Heart right ventricle (tissue), 16 donors: ENCODE measurements around the gene KCNH6. TPM values are rescaled to one million over a fixed set of nuclear protein-coding genes. Genes with fewer than 3 reads are reported as not detected.
A peak's percentile ranks its signal among the peaks of the same experiment; 100 is the strongest.

ENCODE experiments used
- ATAC-seq, 8 donors: fragments of 200-7000 bp; cut with Tn5 transposase; one replicate each; pipeline ENCODE4 v1.9.1; 2020; ENCODE audit warnings: mild to moderate bottlenecking in 8 of 8, moderate library complexity in 8 of 8, moderate number of reproducible peaks in 1 of 8
- DNase-seq, 2 donors: peaks; one replicate each; pipeline ENCODE4 v3.0.0-alpha.2; 2020
- H3K27ac ChIP-seq, 10 donors: fragments of 200-600 bp; sonication (generic) in 2 of 10; one replicate each; pipeline versions ENCODE4 v1.5.0 to v1.8.0; 2020 to 2022; ENCODE audit warnings: mild to moderate bottlenecking in 3 of 10
- H3K27me3 ChIP-seq, 7 donors: fragments of 200-600 bp; one replicate each; pipeline ENCODE4 v1.8.0; 2021 to 2022; ENCODE audit warnings: mild to moderate bottlenecking in 2 of 7
- H3K36me3 ChIP-seq, 9 donors: fragments of 200-600 bp; sonication (generic) in 1 of 9; one replicate each; pipeline versions ENCODE4 v1.5.0 to v1.8.0; 2020 to 2022; ENCODE audit warnings: mild to moderate bottlenecking in 2 of 9
- H3K4me1 ChIP-seq, 9 donors: fragments of 200-600 bp; sonication (generic) in 1 of 9; one replicate each; pipeline versions ENCODE4 v1.5.0 to v1.8.0; 2020 to 2022; ENCODE audit warnings: mild to moderate bottlenecking in 4 of 9
- H3K4me3 ChIP-seq, 10 donors: fragments of 200-600 bp; sonication (generic) in 2 of 10; one replicate each; pipeline versions ENCODE4 v1.5.0 to v1.8.0; 2020 to 2022; ENCODE audit warnings: mild to moderate bottlenecking in 7 of 10, moderate library complexity in 2 of 10
- H3K9me3 ChIP-seq, 11 donors: fragments of 200-600 bp in 10 of 11; sonication (generic) in 2 of 11; one replicate each; pipeline versions ENCODE4 v1.5.0 to v1.8.0; 2013 to 2022; ENCODE audit warnings: mild to moderate bottlenecking in 2 of 11, control low read depth in 1 of 11, moderate library complexity in 1 of 11
- CTCF ChIP-seq, 9 donors: fragments of 200-600 bp; sonication (generic) in 2 of 9; IDR thresholded peaks; one replicate each; pipeline versions ENCODE4 v1.5.0 to v1.8.0; 2021 to 2022; ENCODE audit warnings: antibody characterized with exemption in 9 of 9, mild to moderate bottlenecking in 5 of 9, moderate library complexity in 1 of 9
- WGBS, 2 donors: extraction: QIAGEN DNeasy Blood & Tissue Kit; methylation state at CpG; one replicate each; pipeline ENCODE4 v1.1.7; 2013; ENCODE audit warnings: inconsistent platforms in 1 of 2; 5-methylcytosine and 5-hydroxymethylcytosine counted together
- intact Hi-C, 10 donors: fragments of 100-400 bp; cut with DNase I; formaldehyde crosslinking; loops; one replicate each; pipeline versions ENCODE4 v1.11.1 to v1.14.2; 2022
- polyA plus RNA-seq, 2 donors: library from polyadenylated mRNA; stranded (reverse); fragments of 200-250 nt; gene quantifications; one replicate each; pipeline ENCODE4 v1.2.3, GENCODE V29; 2013
- total RNA-seq, 10 donors: library from RNA; stranded (reverse); fragmentation: NEBNext Ultra II Directional in 3 of 10; extraction: Animal tissue kit (Norgen Biotek cat#: 25700) in 3 of 10; gene quantifications; one replicate each; pipeline versions ENCODE4 v1.2.1 to v1.2.4, GENCODE V29; 2021 to 2023
- donor health status: Arrhythmogenic right ventricular cardiomyopathy.
- donor health status: ischemic (EF 13 %, LVEDD 7.1; RV severe dilation, severe dysfunction).
- donor health status: healthy with polysubstance abuse.
- donor health status: DM: no; HTN: yes; CAD: no.
- donor health status: DM: no; HTN: no; CAD: no.
- donor health status: ischemic (EF 25% LVEDD 6.9; RV normal size, moderate dysfunction).
- donor health status: ischemic (EF 25% LVEDD 5.7; RV mildly dilated, moderate dysfunction).
- donor health status: healthy.
- donor health status: DM: yes; HTN: yes; CAD: no.
- donor health status: Ischemic cardiomyopathy.
- donor health status: ischemic (EF 35%, LVEDD 5.7; RV mildly dilated, moderate dysfunction).
- donor health status: nonischemic (EF 11% LVEDD 7.7; RV severe dilation, severe dysfunction).
- donor health status: DM: yes; HTN: yes; CAD: no.
- donor health status: PGD.
- donor health status: ischemic (EF 29% LVEDD 5.4; RV normal size, mild dysfunction).
- donor health status: nonischemic (EF 23%, LVEDD 6.1; RV moderate dilation, normal function).

Gene KCNH6
- total and polyA plus RNA-seq, 12 donors, result 0.11 TPM; not detected in 11

GRCh38 chr17:63477480-63478440 lies 45.4 kb upstream of the KCNH6 start:
- peak overlapping the region; percentile 18 to 68 (median 61) for H3K4me3 ChIP-seq
- ATAC-seq (no peak), DNase-seq (no peak)
- intact Hi-C loops, result loop anchor here (2.0 to 10.0 kb wide), 8 partner anchors 35 to 130 kb away; partner anchors contain the start of gene DCAF7 (in 1 of the 10)
- peaks cover 13 to 70% (median 52%) of the 10 kb centered on the region in 9 donors for H3K4me1 ChIP-seq
- H3K27ac ChIP-seq, result peak overlapping the region in 7 of 10 donors; percentile 27 to 84 (median 69)
- no peak for TF ChIP-seq CTCF (IDR thresholded peaks at IDR 0.05)
- WGBS, 2 donors, result 7 to 8% methylated on average over 44 of the region's 44 CpGs
- H3K36me3 ChIP-seq, result peaks cover 0 to 32% (median 6%) of the 10 kb centered on the region in 9 donors
- no peaks in the 10 kb centered on the region for H3K9me3 ChIP-seq
- H3K27me3 ChIP-seq, result peaks cover 0 to 40% (median 6%) of the 10 kb centered on the region in 7 donors

- Histone ChIP-seq H3K4me3 (peak overlapping the region in 8 of 10 donors; percentile 21 to 66 (median 61)), H3K4me1 (peaks cover 13 to 62% (median 52%) of the 10 kb centered on the region in 9 donors), H3K27ac (peak overlapping the region in 1 of 10 donors; percentile 49), H3K27me3 (peaks cover 0 to 40% (median 6%) of the 10 kb centered on the region in 7 donors), H3K9me3 (no peaks in the 10 kb centered on the region), H3K36me3 (peaks cover 0 to 41% (median 6%) of the 10 kb centered on the region in 9 donors)
- intact Hi-C loops, result loop anchor here (1.0 to 10.0 kb wide), 9 partner anchors 37 to 128 kb away; partner anchors contain the start of gene DCAF7 (in 1 of the 10)
- 42 to 48% methylated on average over 16 of the region's 16 CpGs for WGBS, 2 donors
- ATAC-seq (peak; percentile 60 to 82 (median 77)), DNase-seq (peak; percentile 77 to 80)
- peak; percentile 49 to 85 (median 80) for TF ChIP-seq CTCF (IDR thresholded peaks at IDR 0.05)
Observed at GRCh38 chr17:63478814-63479494, 44.2 kb upstream of the KCNH6 start.

GRCh38 chr17:63479495-63480184 lies 43.5 kb upstream of the KCNH6 start:
- TF ChIP-seq CTCF (IDR thresholded peaks at IDR 0.05), result no peak
- Histone ChIP-seq H3K4me3 (peak overlapping the region in 3 of 10 donors; percentile 61 to 65 (median 64)), H3K36me3 (peaks cover 0 to 48% (median 6%) of the 10 kb centered on the region in 9 donors), H3K27me3 (peaks cover 0 to 39% (median 6%) of the 10 kb centered on the region in 7 donors), H3K27ac (no peak overlapping the region), H3K4me1 (peaks cover 12 to 56% (median 47%) of the 10 kb centered on the region in 9 donors), H3K9me3 (no peaks in the 10 kb centered on the region)
- 85 to 86% methylated on average over 17 of the region's 17 CpGs for WGBS, 2 donors
- intact Hi-C loops, result loop anchor here (1.0 to 10.0 kb wide), 10 partner anchors 37 to 1915 kb away; partner anchors contain the start of gene DCAF7 (in 1 of the 10)
- DNase-seq (no peak), ATAC-seq (no peak)
